ENCODE data around the gene SCO2.

SCO2 gene

GRCh38 chr22:50485221-50486131 lies 39.9 kb downstream of the SCO2 start:
- no peaks in the 10 kb centered on the region for H3K4me1 Mint-ChIP-seq
- no peak overlapping the region for H3K27ac Mint-ChIP-seq
- H3K4me3 Mint-ChIP-seq: no peak overlapping the region
- H3K36me3 Mint-ChIP-seq: no peaks in the 10 kb centered on the region
- no peaks in the 10 kb centered on the region for H3K9me3 Mint-ChIP-seq
- H3K27me3 Mint-ChIP-seq: no peaks in the 10 kb centered on the region

DNA sequence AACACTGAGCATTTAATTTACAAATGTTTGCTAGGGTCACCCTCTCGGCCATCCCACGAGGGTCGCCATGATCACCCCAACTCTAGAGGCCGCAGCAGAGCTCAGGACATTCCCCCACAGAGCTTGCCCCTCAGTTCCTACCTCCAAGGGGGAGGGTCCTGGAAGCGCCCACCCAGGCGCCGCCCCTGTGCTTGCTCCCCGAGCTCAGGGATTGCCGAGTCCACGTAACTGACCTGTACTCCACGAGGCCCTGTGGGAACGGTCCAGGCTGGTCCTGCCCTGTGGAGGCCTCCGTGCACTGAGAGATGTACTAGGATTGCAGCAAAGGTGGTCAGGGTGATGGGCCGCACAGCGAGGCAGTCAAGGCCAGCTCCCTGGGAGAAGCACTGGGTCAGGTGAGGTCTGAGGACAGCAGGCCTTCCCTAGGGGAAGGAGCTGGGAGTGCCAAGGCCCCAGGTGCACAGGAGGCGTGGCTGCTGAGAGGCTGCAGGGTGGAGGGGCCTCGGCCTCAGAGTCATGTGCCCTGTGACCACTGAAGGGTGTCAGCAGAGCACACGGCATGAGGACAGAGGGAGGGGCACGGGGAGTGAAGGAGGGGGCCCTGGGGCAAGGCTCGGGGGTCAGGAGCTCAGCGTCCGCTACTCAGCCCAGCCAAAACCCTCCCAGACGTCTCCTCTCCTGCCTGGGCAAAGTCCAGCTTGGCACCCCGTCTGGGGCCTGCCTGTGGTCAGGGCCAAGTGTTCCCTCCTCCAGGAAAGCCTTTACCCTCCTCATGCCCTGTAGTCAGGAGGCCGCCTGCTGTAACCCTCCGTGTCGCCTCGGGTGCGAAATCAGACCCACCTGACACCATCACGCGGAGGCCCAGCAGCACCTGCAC lies 41.2 kb downstream of the SCO2 start:
- no peaks in the 10 kb centered on the region for H3K9me3 Mint-ChIP-seq
- no peaks in the 10 kb centered on the region for H3K36me3 Mint-ChIP-seq
- H3K4me1 Mint-ChIP-seq: peaks cover 3% of the 10 kb centered on the region
- no peaks in the 10 kb centered on the region for H3K27me3 Mint-ChIP-seq
- peak overlapping the region; percentile 59 for H3K27ac Mint-ChIP-seq
- H3K4me3 Mint-ChIP-seq: no peak overlapping the region

DNA sequence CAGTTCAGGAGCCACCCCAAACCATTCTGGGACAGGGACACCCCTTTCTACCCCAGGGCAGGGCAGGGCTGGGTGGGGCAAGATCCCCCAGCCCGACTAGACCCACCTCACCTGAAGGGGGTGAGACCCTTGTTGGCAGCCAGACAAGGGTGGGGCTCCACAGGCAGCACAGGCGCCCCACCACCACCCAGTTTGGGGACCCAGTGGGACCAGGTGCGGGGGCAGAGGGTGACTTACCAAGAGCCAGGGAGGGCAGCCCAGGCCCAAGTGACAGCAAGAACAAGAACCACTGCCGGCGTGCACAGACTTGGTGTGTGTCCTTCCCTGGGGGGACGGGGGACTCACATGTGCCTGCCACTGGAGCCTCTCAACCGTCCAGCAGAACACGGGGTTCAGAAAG lies 41.8 kb downstream of the SCO2 start:
- Mint-ChIP-seq H3K4me1 (peaks cover 3% of the 10 kb centered on the region), H3K9me3 (no peaks in the 10 kb centered on the region), H3K36me3 (no peaks in the 10 kb centered on the region), H3K4me3 (no peak overlapping the region), H3K27ac (no peak overlapping the region), H3K27me3 (no peaks in the 10 kb centered on the region)

DNA sequence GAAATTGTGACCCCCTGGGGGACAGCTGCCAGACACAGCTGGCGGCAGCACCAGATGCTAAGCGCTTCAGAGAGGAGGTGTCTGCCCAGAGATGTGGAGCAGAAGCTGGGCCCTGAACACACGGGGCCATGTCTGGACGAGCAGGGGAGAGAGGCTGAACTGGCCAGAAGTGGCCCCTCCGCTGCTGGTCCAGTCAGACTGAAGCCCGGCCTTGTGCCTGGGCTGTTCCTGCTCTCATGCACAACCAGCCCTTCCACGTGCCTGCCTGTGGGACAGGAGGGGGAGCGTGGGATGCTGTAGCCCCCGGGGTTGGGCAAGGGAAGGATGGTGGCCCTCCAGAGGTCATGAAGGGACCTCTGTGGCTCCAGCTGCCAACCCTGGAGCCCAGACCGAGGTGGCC lies 42.3 kb downstream of the SCO2 start:
- peaks cover 3% of the 10 kb centered on the region for H3K4me1 Mint-ChIP-seq
- H3K9me3 Mint-ChIP-seq: no peaks in the 10 kb centered on the region
- H3K4me3 Mint-ChIP-seq: peak overlapping the region; percentile 26
- no peak overlapping the region for H3K27ac Mint-ChIP-seq
- H3K36me3 Mint-ChIP-seq: no peaks in the 10 kb centered on the region
- no peaks in the 10 kb centered on the region for H3K27me3 Mint-ChIP-seq

- no peaks in the 10 kb centered on the region for H3K27me3 Mint-ChIP-seq
- peaks cover 3% of the 10 kb centered on the region for H3K4me1 Mint-ChIP-seq
- H3K36me3 Mint-ChIP-seq: no peaks in the 10 kb centered on the region
- peak overlapping the region; percentile 83 for H3K4me3 Mint-ChIP-seq
- no peaks in the 10 kb centered on the region for H3K9me3 Mint-ChIP-seq
- no peak overlapping the region for H3K27ac Mint-ChIP-seq
These were observed 43.0 kb downstream of the SCO2 start for GRCh38 chr22:50482107-50483074.

DNA sequence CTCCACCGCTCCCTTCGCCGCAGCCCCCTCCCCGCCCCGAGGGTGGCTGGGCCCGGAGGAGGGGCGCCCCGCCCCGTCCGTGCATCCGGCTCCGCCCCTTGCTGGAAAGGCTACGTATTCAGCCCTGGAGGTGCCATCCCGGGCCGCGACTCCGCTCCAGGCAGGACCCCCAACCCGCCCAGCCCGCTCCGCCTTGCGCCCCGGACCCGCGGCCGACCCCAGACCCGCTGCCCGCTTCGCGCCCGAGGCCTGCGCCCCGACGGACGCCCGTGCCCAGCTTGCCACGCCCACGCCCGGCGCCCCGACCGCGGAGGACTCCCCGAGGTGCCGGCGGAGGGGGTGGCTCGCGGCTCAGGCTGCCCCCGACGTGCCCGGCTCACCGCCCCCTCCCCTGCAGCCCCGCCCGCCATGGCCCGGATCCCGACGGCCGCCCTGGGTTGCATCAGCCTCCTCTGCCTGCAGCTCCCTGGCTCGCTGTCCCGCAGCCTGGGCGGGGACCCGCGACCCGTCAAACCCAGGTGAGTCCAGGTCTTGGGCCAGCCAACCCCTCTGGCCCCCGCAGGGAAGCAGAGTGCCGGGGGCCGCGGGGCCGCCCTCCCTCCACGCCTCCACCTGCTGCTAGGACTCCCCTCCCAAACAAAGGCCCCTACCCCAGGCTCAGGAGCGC lies 43.8 kb downstream of the SCO2 start, which contains the start of gene ADM2:
Gene ADM2 (plus strand): TSS at position 104 of the 667 bp plus-strand sequence. CDS start 305 bp downstream, at position 409.
- Mint-ChIP-seq H3K4me3 (peak within 1 kb of the TSS; percentile 83), H3K27me3 (no peaks in the 10 kb centered on the region), H3K4me1 (peaks cover 3% of the 10 kb centered on the region), H3K27ac (no peak within 1 kb of the TSS), H3K9me3 (no peaks in the 10 kb centered on the region), H3K36me3 (no peaks in the 10 kb centered on the region)

- H3K36me3 Mint-ChIP-seq: no peaks in the 10 kb centered on the region
- H3K9me3 Mint-ChIP-seq: no peaks in the 10 kb centered on the region
- H3K27ac Mint-ChIP-seq: no peak overlapping the region
- no peaks in the 10 kb centered on the region for H3K27me3 Mint-ChIP-seq
- peak overlapping the region; percentile 66 for H3K4me3 Mint-ChIP-seq
- peaks cover 3% of the 10 kb centered on the region for H3K4me1 Mint-ChIP-seq
These were observed 44.4 kb downstream of the SCO2 start for GRCh38 chr22:50481045-50481439.

DNA sequence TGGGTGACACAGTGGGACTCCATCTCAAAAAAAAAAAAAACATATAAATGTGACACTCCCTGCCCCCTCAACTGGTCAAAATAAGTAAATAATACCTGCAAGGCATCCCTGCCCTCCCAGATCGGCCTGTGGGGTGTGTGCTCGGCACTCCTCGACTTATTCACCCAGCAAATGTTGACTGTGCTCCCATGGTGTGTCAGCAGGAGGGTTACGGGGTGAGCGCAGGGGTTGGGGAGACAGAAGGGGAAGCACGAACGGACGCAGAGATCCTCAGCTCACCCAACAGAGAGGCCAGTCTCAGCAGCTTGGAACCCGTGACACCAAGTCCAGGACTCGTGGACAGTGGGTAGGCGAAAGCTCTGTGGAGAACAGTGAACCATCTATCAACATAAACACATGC lies 45.7 kb downstream of the SCO2 start:
- Mint-ChIP-seq H3K27me3 (no peaks in the 10 kb centered on the region), H3K9me3 (no peaks in the 10 kb centered on the region), H3K27ac (peak overlapping the region; percentile 6), H3K36me3 (no peaks in the 10 kb centered on the region), H3K4me1 (peaks cover 9% of the 10 kb centered on the region), H3K4me3 (peak overlapping the region; percentile 79)

- no peak overlapping the region for H3K27ac Mint-ChIP-seq
- H3K4me1 Mint-ChIP-seq: peaks cover 22% of the 10 kb centered on the region
- H3K36me3 Mint-ChIP-seq: peaks cover 2% of the 10 kb centered on the region
- H3K27me3 Mint-ChIP-seq: no peaks in the 10 kb centered on the region
- no peaks in the 10 kb centered on the region for H3K9me3 Mint-ChIP-seq
- H3K4me3 Mint-ChIP-seq: no peak overlapping the region
These were observed 47.5 kb downstream of the SCO2 start for GRCh38 chr22:50477923-50478322.

DNA sequence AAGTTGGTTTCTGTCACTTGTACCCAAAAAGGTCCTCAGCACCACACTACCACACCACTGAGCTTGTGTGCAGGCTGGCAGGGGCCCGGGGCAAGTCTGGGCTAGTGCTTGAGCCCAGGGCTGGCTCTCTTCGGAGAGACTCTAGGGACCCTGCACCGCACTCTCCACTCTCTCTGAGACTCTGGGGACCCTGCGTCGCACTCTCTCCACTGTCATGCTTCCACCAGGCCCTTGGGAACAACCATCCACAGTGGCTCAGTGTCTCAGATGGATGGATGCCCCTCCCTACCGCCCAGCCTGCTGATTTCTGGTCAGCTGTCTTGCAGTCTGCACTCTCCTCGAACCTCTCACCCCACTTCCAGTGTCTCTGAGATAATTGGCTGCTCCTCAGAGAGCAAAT lies 48.5 kb downstream of the SCO2 start:
- Mint-ChIP-seq H3K4me1 (peaks cover 33% of the 10 kb centered on the region), H3K27me3 (no peaks in the 10 kb centered on the region), H3K36me3 (peaks cover 2% of the 10 kb centered on the region), H3K4me3 (peak overlapping the region; percentile 27), H3K27ac (peak overlapping the region; percentile 63), H3K9me3 (no peaks in the 10 kb centered on the region)

GRCh38 chr22:50475652-50476002 lies 49.8 kb downstream of the SCO2 start:
- H3K27ac Mint-ChIP-seq: no peak overlapping the region
- H3K27me3 Mint-ChIP-seq: no peaks in the 10 kb centered on the region
- no peaks in the 10 kb centered on the region for H3K9me3 Mint-ChIP-seq
- peaks cover 2% of the 10 kb centered on the region for H3K36me3 Mint-ChIP-seq
- H3K4me1 Mint-ChIP-seq: peaks cover 44% of the 10 kb centered on the region
- H3K4me3 Mint-ChIP-seq: peak overlapping the region; percentile 71

- no peaks in the 10 kb centered on the region for H3K9me3 Mint-ChIP-seq
- H3K36me3 Mint-ChIP-seq: peaks cover 2% of the 10 kb centered on the region
- peaks cover 47% of the 10 kb centered on the region for H3K4me1 Mint-ChIP-seq
- H3K4me3 Mint-ChIP-seq: peak within 1 kb of the TSS; percentile 92
- H3K27me3 Mint-ChIP-seq: no peaks in the 10 kb centered on the region
- peak within 1 kb of the TSS; percentile 95 for H3K27ac Mint-ChIP-seq
These were observed 50.4 kb downstream of the SCO2 start, which contains the start of gene SBF1 for GRCh38 chr22:50474710-50475651. Gene SBF1 (minus strand): TSS chr22:50475035. CDS start chr22:50474840, 195 bp downstream.

DNA sequence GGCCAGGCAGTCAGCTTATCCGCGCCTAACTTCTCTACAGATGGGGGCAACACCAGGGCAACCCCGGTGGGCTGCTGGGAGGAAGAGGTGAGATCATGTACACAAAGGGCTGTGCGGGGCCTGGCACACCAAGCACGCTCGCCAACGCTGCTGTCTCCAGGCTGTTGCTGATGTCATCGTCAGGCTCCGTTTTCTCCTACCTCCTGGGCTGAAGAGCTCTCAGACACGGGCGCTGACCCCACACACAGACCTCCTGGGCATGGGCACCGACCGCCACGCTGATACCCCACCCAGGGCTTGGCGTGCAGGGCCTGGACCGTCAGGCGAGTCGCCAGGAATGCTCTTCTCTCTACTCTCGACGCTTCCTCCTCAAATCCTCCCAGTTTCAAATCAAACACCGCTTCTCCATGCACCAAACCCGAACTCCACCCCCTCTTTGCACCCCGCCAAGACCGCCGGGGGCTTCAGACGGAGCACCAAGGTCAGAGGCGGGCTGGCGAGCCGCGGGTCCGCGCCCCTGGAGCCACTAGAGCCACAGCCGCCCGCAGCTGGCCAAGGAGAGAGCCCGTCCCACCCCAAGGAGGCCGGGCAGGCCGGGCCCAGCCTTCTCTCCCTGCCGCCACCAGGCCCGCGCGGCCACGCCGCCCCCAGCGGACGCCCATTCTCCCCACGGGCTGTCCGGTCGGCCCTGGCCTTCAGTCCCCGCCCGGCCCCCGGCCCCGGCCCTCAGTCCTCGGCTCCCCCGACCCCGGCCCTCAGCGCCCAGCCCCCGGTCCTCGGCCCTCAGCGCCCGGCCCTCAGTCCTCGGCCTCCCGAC lies 51.3 kb downstream of the SCO2 start:
- H3K4me3 Mint-ChIP-seq: peak overlapping the region; percentile 92
- no peaks in the 10 kb centered on the region for H3K27me3 Mint-ChIP-seq
- peaks cover 2% of the 10 kb centered on the region for H3K36me3 Mint-ChIP-seq
- peak overlapping the region; percentile 95 for H3K27ac Mint-ChIP-seq
- peaks cover 52% of the 10 kb centered on the region for H3K4me1 Mint-ChIP-seq
- no peaks in the 10 kb centered on the region for H3K9me3 Mint-ChIP-seq
